ENCODE results near the gene ZSWIM1.

Gene ZSWIM1

GRCh38 chr20:45908084-45908483 is 27.1 kb downstream of the ZSWIM1 start:
- no peak overlapping the region for H2AFZ ChIP-seq (ENCODE audit: low read length)
- no peaks in the 10 kb centered on the region for H4K20me1 ChIP-seq (ENCODE audit: insufficient read depth, low read length)
- H3K9ac ChIP-seq (ENCODE audit: low read length), result no peak overlapping the region
- TF ChIP-seq EZH2 (optimal IDR thresholded peaks at IDR 0.05; ENCODE audit: low read depth, low read length), result no peak
- TF ChIP-seq, protein P1, sequence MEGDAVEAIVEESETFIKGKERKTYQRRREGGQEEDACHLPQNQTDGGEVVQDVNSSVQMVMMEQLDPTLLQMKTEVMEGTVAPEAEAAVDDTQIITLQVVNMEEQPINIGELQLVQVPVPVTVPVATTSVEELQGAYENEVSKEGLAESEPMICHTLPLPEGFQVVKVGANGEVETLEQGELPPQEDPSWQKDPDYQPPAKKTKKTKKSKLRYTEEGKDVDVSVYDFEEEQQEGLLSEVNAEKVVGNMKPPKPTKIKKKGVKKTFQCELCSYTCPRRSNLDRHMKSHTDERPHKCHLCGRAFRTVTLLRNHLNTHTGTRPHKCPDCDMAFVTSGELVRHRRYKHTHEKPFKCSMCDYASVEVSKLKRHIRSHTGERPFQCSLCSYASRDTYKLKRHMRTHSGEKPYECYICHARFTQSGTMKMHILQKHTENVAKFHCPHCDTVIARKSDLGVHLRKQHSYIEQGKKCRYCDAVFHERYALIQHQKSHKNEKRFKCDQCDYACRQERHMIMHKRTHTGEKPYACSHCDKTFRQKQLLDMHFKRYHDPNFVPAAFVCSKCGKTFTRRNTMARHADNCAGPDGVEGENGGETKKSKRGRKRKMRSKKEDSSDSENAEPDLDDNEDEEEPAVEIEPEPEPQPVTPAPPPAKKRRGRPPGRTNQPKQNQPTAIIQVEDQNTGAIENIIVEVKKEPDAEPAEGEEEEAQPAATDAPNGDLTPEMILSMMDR (IDR thresholded peaks at IDR 0.05; ENCODE audit: low read length), result no peak
- no peak for TF ChIP-seq EZH2phosphoT487 (IDR thresholded peaks at IDR 0.05; ENCODE audit: low read length)
- H3K4me2 ChIP-seq (ENCODE audit: low read depth, low read length), result no peak overlapping the region
- DNase-seq, result no peak
- peaks cover 3% of the 10 kb centered on the region; the same call in 1 of the 2 replicates for H3K4me1 ChIP-seq (ENCODE audit: low read length)
- H3K79me2 ChIP-seq (ENCODE audit: low read length), result no peaks in the 10 kb centered on the region
- H3K36me3 ChIP-seq (replicated peaks; ENCODE audit: insufficient read depth, low read length), result no peaks in the 10 kb centered on the region
- H3F3A ChIP-seq (ENCODE audit: insufficient read depth, low read length), result no peaks in the 10 kb centered on the region
- no peak overlapping the region for H3K4me3 ChIP-seq (ENCODE audit: low read length)
- H3K27me3 ChIP-seq (replicated peaks; ENCODE audit: insufficient read depth, low read length), result peaks cover 14% of the 10 kb centered on the region; the same call in 1 of the 2 replicates
- no peaks in the 10 kb centered on the region for H3K9me3 ChIP-seq (replicated peaks; ENCODE audit: insufficient read depth, low read length)
- no peak overlapping the region for H3K27ac ChIP-seq (ENCODE audit: low read length)
- no peaks in the 10 kb centered on the region for H3K9me2 ChIP-seq (replicated peaks; ENCODE audit: insufficient read depth, low read length)

DNA sequence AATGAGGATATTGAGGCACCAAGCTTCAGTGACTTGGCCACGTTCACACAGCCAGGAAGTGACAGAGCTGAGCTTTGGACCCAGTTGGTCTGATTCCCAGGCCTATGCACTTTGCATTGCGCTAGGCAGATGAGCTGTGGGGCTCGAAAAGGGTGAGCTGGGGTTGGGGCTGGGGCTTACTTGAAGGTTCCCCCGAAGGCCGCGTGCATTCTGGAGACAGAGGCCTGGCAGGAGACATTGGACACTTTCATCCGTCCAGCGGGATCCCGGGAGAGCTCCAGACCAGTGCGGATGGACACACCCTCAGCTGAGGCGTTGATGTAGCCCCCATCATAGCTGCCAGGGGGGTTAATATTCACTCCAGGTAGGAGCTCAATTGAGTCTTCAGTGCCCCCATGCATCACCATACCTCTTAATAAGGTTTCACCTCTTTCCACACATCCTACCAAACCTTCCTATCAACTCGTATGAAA is 28.3 kb downstream of the ZSWIM1 start:
- no peaks in the 10 kb centered on the region for H3F3A ChIP-seq (ENCODE audit: insufficient read depth, low read length)
- no peak overlapping the region for H3K27ac ChIP-seq (ENCODE audit: low read length)

DNA sequence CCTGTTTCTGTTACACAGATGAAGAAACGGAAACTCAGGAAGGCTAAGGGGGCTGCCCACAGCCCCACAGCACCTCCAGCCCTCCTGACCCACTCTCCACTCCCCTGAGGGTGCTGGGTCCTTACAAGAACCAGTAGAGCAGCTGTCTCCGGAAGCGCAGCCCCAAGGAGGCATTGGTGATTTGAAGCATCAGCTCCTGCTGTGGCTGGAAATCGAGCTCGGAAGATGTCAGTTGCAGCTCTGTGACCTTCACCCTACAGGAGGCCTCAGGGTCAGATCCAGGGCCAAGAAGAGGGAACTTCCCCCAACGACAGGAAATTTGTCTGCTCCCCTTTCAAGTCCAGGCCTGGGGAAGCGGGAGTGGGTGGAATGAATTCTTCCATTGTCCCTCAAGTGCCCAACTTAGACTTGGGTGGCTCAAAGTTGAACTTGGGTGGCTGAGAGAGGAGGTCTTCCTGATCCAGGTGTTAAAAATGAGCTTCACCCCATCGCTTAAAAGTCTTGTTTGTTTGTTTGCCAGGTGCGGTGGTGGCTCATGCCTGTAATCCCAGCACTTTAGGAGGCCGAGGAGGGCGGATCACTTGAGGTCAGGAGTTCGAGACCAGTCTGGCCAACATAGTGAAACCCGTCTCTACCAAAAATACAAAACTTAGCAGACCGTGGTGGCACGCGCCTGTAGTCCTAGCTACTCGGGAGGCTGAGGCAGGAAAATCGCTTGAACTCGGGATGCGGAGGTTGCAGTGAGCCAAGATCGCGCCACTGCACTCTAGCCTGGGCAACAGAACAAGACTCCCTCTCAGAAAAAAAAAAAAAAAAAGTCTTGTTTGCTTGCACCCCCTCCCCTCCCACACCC is 29.0 kb downstream of the ZSWIM1 start:
- H2AFZ ChIP-seq (ENCODE audit: low read length), result peak overlapping the region; percentile 28
- no peak overlapping the region for H3K27ac ChIP-seq (ENCODE audit: low read length)
- TF ChIP-seq, protein P1 (IDR thresholded peaks at IDR 0.05; ENCODE audit: low read length), result no peak
- TF ChIP-seq EZH2phosphoT487 (IDR thresholded peaks at IDR 0.05; ENCODE audit: low read length) (no peak), EZH2 (optimal IDR thresholded peaks at IDR 0.05; ENCODE audit: low read depth, low read length) (no peak)

More for the DNA sequence above, 28.3 kb downstream of the ZSWIM1 start:
- no peaks in the 10 kb centered on the region for H3K9me3 ChIP-seq (replicated peaks; ENCODE audit: insufficient read depth, low read length)
- H3K4me3 ChIP-seq (ENCODE audit: low read length), result no peak overlapping the region
- TF ChIP-seq, protein P1 (IDR thresholded peaks at IDR 0.05; ENCODE audit: low read length), result no peak
- no peak for TF ChIP-seq EZH2phosphoT487 (IDR thresholded peaks at IDR 0.05; ENCODE audit: low read length)
- TF ChIP-seq EZH2 (optimal IDR thresholded peaks at IDR 0.05; ENCODE audit: low read depth, low read length), result no peak
- H3K4me2 ChIP-seq (ENCODE audit: low read depth, low read length), result no peak overlapping the region
- H3K36me3 ChIP-seq (replicated peaks; ENCODE audit: insufficient read depth, low read length), result no peaks in the 10 kb centered on the region
- no peaks in the 10 kb centered on the region for H3K79me2 ChIP-seq (ENCODE audit: low read length)
- H3K27me3 ChIP-seq (replicated peaks; ENCODE audit: insufficient read depth, low read length), result peaks cover 14% of the 10 kb centered on the region; the same call in 1 of the 2 replicates
- DNase-seq, result no peak
- H3K9me2 ChIP-seq (replicated peaks; ENCODE audit: insufficient read depth, low read length), result no peaks in the 10 kb centered on the region
- H2AFZ ChIP-seq (ENCODE audit: low read length), result no peak overlapping the region
- no peaks in the 10 kb centered on the region for H4K20me1 ChIP-seq (ENCODE audit: insufficient read depth, low read length)
- H3K9ac ChIP-seq (ENCODE audit: low read length), result no peak overlapping the region
- peaks cover 3% of the 10 kb centered on the region; the same call in 1 of the 2 replicates for H3K4me1 ChIP-seq (ENCODE audit: low read length)

More for the DNA sequence above, 29.0 kb downstream of the ZSWIM1 start:
- Histone ChIP-seq H3K79me2 (ENCODE audit: low read length) (no peaks in the 10 kb centered on the region), H3K36me3 (replicated peaks; ENCODE audit: insufficient read depth, low read length) (no peaks in the 10 kb centered on the region), H3K9ac (ENCODE audit: low read length) (no peak overlapping the region), H3K9me3 (replicated peaks; ENCODE audit: insufficient read depth, low read length) (no peaks in the 10 kb centered on the region), H3K4me2 (ENCODE audit: low read depth, low read length) (peak overlapping the region; percentile 99; the same call in 1 of the 2 replicates), H3F3A (ENCODE audit: insufficient read depth, low read length) (no peaks in the 10 kb centered on the region), H4K20me1 (ENCODE audit: insufficient read depth, low read length) (no peaks in the 10 kb centered on the region), H3K4me1 (ENCODE audit: low read length) (peaks cover 3% of the 10 kb centered on the region; the same call in 1 of the 2 replicates), H3K9me2 (replicated peaks; ENCODE audit: insufficient read depth, low read length) (no peaks in the 10 kb centered on the region), H3K4me3 (ENCODE audit: low read length) (peak overlapping the region; percentile 18; the same call in 1 of the 2 replicates), H3K27me3 (replicated peaks; ENCODE audit: insufficient read depth, low read length) (peaks cover 14% of the 10 kb centered on the region; the same call in 1 of the 2 replicates)
- no peak for DNase-seq
